HG03066 (cell line): ENCODE data around the gene INHBB.
"Not testable (repeated sequence)": the region's sequence is repeated elsewhere in the genome, so short reads cannot be mapped to it uniquely, and the experiment has no call there.

Source experiments
- ATAC-seq: cut with Tn5 transposase; IDR thresholded peaks from one replicate; pipeline ENCODE4 v1.9.1; 2021; ENCODE audit warnings: low read depth; ENCODE audit not compliant: unreplicated experiment

Gene INHBB

GRCh38 chr2:120376679-120377640 lies 31.0 kb downstream of the INHBB start:
- ATAC-seq, result no peak

- ATAC-seq, result no peak
These were observed 32.7 kb downstream of the INHBB start for GRCh38 chr2:120378605-120379004.

DNA sequence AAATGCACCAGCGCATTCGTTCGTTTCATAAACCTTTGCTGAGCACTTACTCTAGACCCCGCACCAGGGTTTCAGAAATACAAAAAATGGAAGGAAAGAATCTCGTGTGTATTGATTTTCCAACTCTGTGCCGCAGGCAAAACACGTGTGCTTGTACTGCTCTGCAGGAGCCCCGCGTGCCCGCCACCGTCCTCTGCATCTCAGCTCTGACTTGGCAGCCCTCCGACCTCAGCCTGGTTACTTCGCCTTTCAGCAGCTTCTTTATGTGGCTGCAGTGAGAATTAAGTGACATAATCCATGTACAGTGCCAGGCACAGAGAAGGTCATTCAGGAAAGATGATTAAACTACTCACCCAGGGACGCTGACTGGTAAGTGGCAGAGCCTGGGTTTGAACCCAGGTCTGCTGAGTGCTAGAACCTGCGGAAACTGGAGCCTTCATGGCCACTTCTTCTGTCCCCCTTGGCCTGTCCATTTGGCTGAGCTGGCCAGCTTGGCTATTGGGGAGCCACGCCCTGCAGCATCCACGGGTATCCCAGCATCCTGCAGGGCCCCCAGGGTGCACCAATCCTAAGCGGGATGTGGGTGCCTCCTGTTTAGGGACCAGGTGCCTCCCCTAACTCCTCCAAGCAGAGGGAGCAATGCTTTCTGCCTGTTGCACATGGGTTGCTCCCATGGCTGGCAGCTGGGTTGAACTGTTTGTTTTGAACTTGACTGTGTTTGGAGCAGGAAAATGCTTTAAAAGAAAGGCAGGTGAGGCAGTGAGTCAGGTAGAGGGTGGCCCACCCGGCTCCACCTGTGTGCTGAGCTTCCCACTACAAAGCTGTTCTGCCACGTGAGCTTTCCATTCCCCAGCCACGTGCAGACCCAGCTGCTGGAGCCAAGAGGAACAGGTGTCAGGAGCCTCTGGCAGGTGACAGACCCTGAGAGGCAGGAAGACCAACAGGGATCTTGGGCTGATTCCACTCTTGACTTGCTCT lies 34.3 kb downstream of the INHBB start:
- no peak for ATAC-seq

- ATAC-seq, result no peak
These were observed 35.3 kb downstream of the INHBB start for GRCh38 chr2:120381192-120381591.

DNA sequence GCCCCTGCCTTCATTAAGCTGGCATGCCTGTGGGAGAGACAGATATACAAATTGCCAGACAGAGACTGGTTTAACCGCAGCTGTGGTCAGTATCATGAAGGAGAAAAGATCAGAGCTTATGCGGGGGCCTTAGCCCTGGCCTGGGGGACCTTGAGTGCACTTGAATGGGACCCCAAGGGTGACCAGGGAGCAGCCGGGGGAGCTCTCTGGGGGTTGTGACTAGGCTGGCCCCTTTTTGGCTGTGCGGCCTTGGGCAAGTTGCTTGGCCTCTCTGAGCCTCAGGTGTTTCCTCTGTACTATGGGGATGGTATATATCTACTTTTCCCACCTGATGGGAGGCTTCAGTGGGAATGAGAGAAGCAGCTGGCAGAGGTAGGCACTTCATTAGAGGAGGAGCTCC lies 35.7 kb downstream of the INHBB start:
- no peak for ATAC-seq

DNA sequence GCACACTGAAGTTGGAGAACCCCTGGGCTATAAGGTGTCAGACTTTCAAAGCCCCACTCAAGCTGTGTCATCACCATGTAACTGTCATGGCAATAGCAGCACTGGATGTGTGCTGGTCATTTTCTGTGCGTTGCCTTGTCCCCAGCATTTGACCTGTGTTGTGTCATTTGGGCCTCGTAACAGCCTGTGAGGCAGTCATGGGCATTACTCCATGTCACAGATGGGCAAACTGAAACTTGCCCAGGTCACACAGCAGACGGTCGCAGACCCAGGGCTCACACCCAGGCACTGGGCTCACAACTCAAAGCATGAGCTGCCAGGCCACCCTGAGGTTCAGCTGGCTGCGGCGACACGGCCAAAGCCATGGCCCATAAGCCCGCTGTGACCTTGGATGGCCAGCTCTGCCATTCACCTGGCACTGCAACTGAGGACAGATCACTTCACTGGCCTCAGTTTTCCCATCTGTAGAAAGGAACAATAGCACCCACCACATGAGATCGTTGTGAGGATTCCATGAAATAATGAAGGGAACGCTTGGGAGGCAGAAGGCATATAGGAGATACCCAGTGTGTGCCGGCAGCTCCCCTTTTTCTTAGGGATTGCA lies 36.7 kb downstream of the INHBB start:
- ATAC-seq, result no peak

- ATAC-seq, result no peak
These were observed 37.3 kb downstream of the INHBB start for GRCh38 chr2:120383191-120383590.

GRCh38 chr2:120383631-120384340 lies 37.9 kb downstream of the INHBB start:
- ATAC-seq, result no peak

DNA sequence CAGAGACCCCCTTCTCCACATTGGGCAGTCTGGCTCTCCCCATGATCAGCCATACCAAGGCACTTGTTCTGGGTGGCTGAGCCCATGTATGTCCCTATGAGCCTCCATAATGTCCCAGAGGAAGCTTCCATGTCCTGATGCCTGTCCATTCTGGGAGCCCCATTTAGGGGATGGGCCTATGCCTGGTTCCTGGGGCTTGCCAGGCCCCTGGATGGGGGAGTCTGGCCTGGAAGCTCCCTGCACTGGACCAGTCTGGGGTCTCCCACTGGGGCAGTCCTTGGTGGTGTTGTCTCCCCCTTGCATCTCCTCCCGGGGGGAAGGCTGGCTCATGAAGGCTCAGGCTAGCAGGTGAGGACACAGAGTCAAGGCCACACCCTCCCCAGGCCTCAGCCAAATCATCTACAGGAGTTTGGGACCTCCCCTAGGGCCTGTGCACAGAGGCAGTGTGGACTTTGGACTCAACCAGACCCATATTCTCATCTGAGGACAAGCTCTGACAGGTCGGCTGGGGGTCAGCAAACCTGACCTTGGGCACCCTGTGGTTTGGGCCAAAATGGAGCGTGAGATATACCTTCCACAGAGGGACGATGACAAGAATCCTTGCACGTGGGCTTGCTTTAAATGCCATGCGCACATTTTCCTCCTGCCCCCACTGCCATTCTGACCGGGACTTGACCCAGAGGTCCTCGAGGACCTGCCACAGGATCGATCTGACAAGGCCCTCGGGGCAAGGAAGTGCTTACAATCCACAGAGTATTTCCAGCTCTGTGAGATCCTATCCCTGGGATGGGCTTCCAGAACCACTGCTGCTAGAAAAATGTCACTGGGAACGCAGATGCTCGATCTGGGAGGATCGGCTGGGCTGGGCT lies 38.8 kb downstream of the INHBB start:
- no peak for ATAC-seq

DNA sequence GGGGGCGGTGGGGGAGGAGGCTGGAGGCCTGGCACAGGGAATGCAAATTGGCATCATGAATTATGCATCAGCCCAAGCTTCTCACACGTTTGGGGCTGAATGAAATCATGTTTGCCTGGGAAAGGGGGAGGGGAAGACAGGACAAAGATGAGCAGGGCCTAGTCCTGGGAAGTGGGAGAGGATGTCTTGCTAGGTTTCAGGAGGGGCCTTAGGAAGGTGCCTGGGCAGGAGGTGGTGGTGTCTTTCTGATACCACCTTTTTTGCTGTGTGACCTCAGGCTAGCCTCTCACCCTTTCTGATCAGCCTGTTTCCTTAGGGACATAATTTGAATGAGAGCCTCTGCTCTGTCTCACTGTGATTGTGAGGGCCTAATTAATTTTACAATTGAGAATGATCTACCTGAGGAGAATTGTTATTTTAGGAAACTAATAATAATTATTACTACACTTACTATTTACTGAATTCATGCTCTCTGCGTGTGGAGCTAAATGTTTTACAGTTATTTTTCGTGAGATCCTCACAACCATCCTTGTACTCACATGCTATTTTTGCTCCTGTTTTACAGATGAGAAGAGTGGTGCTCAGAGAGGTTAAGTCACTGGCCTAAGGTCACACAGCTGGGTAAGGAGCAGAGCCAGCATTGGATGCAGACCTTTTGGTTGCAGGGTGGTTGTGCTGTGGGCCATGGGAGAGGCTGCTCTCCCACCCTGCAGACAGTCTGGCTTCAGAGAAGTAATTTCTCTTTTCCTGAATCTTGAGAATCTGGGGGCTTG lies 39.6 kb downstream of the INHBB start:
- no peak for ATAC-seq

GRCh38 chr2:120388222-120389035 lies 42.5 kb downstream of the INHBB start:
- ATAC-seq, result no peak

GRCh38 chr2:120389036-120389391 lies 43.1 kb downstream of the INHBB start:
- no peak for ATAC-seq

- ATAC-seq, result no peak
These were observed 44.6 kb downstream of the INHBB start for GRCh38 chr2:120390381-120391055.

DNA sequence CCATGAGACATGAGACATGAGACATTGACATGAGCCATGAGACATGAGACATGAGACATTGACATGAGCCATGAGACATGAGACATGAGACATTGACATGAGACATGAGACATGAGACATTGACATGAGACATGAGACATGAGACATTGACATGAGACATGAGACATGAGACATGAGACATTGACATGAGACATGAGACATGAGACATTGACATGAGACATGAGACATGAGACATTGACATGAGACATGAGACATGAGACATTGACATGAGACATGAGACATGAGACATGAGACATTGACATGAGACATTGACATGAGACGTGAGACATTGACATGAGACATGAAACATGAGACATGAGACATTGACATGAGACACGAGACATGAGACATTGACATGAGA lies 45.4 kb downstream of the INHBB start:
- not testable (repeated sequence) for ATAC-seq

DNA sequence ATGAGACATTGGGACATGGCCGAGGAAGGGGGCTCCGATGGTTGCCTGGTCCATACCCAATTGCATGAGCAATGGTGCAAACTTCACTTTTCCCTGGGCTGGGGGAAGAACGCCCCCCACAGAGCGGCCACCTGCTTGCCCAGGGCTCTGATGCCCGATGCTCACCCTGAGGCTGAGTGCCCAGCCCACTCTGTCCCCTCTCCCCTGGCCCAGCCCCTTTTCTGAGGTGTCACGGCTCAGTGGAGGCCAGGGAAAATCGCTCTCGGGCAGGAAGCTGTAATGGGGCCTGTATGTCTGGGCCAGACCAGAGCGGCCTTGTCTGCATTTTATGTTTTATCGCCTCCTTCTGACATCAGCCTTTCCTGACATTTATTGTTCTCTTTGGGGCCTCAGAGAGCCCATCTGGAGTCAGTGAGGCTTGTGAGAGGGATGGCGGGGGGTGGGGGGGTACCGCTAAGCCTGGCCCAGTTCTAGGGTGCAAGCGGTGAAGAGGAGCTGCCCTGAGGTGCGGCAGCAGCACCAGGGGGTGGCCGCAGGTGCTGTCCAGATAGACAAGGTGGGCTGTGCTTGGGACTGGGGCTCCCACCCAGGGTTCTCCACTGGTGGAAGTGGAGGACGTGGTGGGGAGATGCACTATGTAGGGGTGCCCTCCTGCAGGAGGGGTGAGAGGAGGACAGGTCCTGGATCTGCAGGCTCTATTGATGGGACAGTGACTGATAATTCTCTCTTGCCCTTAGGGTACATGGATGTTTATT lies 46.2 kb downstream of the INHBB start:
- no peak for ATAC-seq

DNA sequence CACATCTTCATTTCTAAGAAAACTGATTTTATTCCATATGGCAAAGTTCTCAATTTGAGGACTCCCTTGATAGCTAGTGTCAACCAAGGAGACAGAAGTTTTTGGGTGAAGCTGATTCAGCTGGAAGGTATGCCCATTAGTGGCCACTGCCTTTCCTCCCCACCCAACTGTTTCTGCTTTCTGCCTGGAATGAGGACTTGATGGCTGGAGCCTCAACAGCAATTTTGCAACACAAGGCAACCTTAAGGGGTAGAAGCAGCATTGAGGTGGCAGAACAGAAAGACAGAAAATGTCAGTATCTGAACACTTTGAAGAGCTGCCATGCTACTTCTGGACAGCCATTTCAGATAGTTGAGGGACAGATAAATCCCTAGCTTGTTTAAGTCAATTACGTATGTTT lies 47.0 kb downstream of the INHBB start:
- ATAC-seq, result no peak

GRCh38 chr2:120393456-120393855 lies 47.5 kb downstream of the INHBB start:
- no peak for ATAC-seq
